Hippocampal formation (tissue), 2 donors: ENCODE measurements around the gene ATP2C1.
A peak's percentile ranks its signal among the peaks of the same experiment; 100 is the strongest.

Experiments used
- DNase-seq, 2 donors: peaks; one replicate each; lab custom pipeline; 2025; lab: John Stamatoyannopoulos, UW

Gene ATP2C1

GRCh38 chr3:130894130-130894985 lies 474 bp downstream of the ATP2C1 start:
- DNase-seq: peak; percentile 33 to 61

GRCh38 chr3:130894986-130895280 lies 1.0 kb downstream of the ATP2C1 start:
- no peak for DNase-seq

GRCh38 chr3:130895690-130896488 lies 2.0 kb downstream of the ATP2C1 start:
- no peak for DNase-seq

- no peak for DNase-seq
Measured at GRCh38 chr3:130897316-130897715, 3.4 kb downstream of the ATP2C1 start.

- no peak for DNase-seq
Measured at GRCh38 chr3:130900959-130901358, 7.1 kb downstream of the ATP2C1 start.

- no peak for DNase-seq
Measured at GRCh38 chr3:130901463-130902204, 7.8 kb downstream of the ATP2C1 start.

GRCh38 chr3:130903412-130903908 lies 9.6 kb downstream of the ATP2C1 start:
- no peak for DNase-seq

- DNase-seq: no peak
Measured at GRCh38 chr3:130904491-130904890, 10.6 kb downstream of the ATP2C1 start.

GRCh38 chr3:130905551-130905950 lies 11.7 kb downstream of the ATP2C1 start:
- DNase-seq: no peak

- no peak for DNase-seq
Measured at GRCh38 chr3:130906374-130906995, 12.6 kb downstream of the ATP2C1 start.

- no peak for DNase-seq
Measured at GRCh38 chr3:130907500-130907899, 13.6 kb downstream of the ATP2C1 start.

- no peak for DNase-seq
Measured at GRCh38 chr3:130907966-130908365, 14.1 kb downstream of the ATP2C1 start.

- DNase-seq: no peak
Measured at GRCh38 chr3:130915567-130916292, 21.8 kb downstream of the ATP2C1 start.

- DNase-seq: no peak
Measured at GRCh38 chr3:130916507-130917167, 22.8 kb downstream of the ATP2C1 start.

GRCh38 chr3:130918328-130918727 lies 24.4 kb downstream of the ATP2C1 start:
- no peak for DNase-seq

- DNase-seq: no peak
Measured at GRCh38 chr3:130925628-130926027, 31.7 kb downstream of the ATP2C1 start.

GRCh38 chr3:130926504-130926903 lies 32.6 kb downstream of the ATP2C1 start:
- no peak for DNase-seq

GRCh38 chr3:130929804-130930203 lies 35.9 kb downstream of the ATP2C1 start:
- DNase-seq: no peak

- no peak for DNase-seq
Measured at GRCh38 chr3:130932979-130933378, 39.1 kb downstream of the ATP2C1 start.

GRCh38 chr3:130933801-130934345 lies 40.0 kb downstream of the ATP2C1 start:
- DNase-seq: no peak
